Measurements from ENCODE around the gene TNFSF15.

GRCh38 chr9:114784721-114785279 lies 21.0 kb downstream of the TNFSF15 start:
- TF ChIP-seq POLR2A (IDR thresholded peaks at IDR 0.05; ENCODE audit: low read depth, low read length) (no peak), CTCF (conservative IDR thresholded peaks at IDR 0.05; ENCODE audit: low read depth, low read length) (no peak), RFX5 (IDR thresholded peaks at IDR 0.05; ENCODE audit: low read depth, low read length) (no peak), CHD1 (IDR thresholded peaks at IDR 0.05; ENCODE audit: low read depth, low read length) (no peak)

All from IMR-90 (cell line).